WTC11 (cell line): ENCODE measurements around the gene TPGS1. TPM values are rescaled to one million over a fixed set of nuclear protein-coding genes. Genes with fewer than 3 reads are reported as not detected.

ENCODE experiments used
- ATAC-seq: fragments of 200-7000 bp; cut with Tn5 transposase; 2 replicates; pipeline ENCODE4 v1.10.0; 2021; ENCODE audit warnings: mild to moderate bottlenecking, moderate library complexity
- CTCF ChIA-PET: fragments of 300-600 bp; sonication (Branson Sonifier 250); formaldehyde crosslinking; loops from one replicate; lab custom pipeline; 2021; ENCODE audit warnings: antibody characterized with exemption; lab: Charles Lee
- POLR2A ChIA-PET: fragments of 350-600 bp; sonication (Branson Sonifier 250); formaldehyde crosslinking; loops from one replicate; lab custom pipeline; 2021; ENCODE audit warnings: antibody characterized with exemption; lab: Charles Lee
- DNase-seq: peaks from one replicate; pipeline ENCODE4 v3.0.0; 2021; ENCODE audit warnings: low spot score
- H3K27ac Mint-ChIP-seq: 2 replicates; pipeline ENCODE4 v1.8.0; 2021; ENCODE audit warnings: mixed read lengths
- H3K27me3 Mint-ChIP-seq: 2 replicates; pipeline ENCODE4 v1.8.0; 2021; ENCODE audit warnings: low read depth, mild to moderate bottlenecking, moderate library complexity, mixed read lengths
- H3K36me3 Mint-ChIP-seq: 2 replicates; pipeline ENCODE4 v1.8.0; 2021; ENCODE audit warnings: mixed read lengths
- H3K4me1 Mint-ChIP-seq: 2 replicates; pipeline ENCODE4 v1.8.0; 2022; ENCODE audit warnings: mixed read lengths
- H3K4me3 Mint-ChIP-seq: 2 replicates; pipeline ENCODE4 v1.8.0; 2021; ENCODE audit warnings: mild to moderate bottlenecking, moderate library complexity, mixed read lengths
- H3K9me3 Mint-ChIP-seq: 2 replicates; pipeline ENCODE4 v1.8.0; 2021; ENCODE audit warnings: mixed read lengths
- CREM ChIP-seq: sonication (generic); formaldehyde crosslinking; IDR thresholded peaks from 2 replicates; pipeline ENCODE4 v1.8.1; 2022; ENCODE audit warnings: mild to moderate bottlenecking, missing genetic modification reagents, moderate library complexity
- FOXJ3 ChIP-seq: sonication (generic); formaldehyde crosslinking; IDR thresholded peaks from 2 replicates; pipeline ENCODE4 v1.9.0; 2021; ENCODE audit warnings: missing genetic modification reagents, mild to moderate bottlenecking, borderline replicate concordance
- GABPB1 ChIP-seq: sonication (generic); formaldehyde crosslinking; IDR thresholded peaks from 2 replicates; pipeline ENCODE4 v1.8.1; 2023; ENCODE audit warnings: mild to moderate bottlenecking, missing genetic modification reagents
- IRF2 ChIP-seq: sonication (generic); formaldehyde crosslinking; IDR thresholded peaks from 2 replicates; pipeline ENCODE4 v1.8.0; 2022; ENCODE audit warnings: low read depth, missing genetic modification reagents, borderline replicate concordance
- KAT7 ChIP-seq: sonication (generic); formaldehyde crosslinking; IDR thresholded peaks from 2 replicates; pipeline ENCODE4 v1.8.1; 2023; ENCODE audit warnings: missing genetic modification reagents, mild to moderate bottlenecking, borderline replicate concordance
- NFATC4 ChIP-seq: fragments of 250-450 bp; sonication (Bioruptor Pico); IDR thresholded peaks from 2 replicates; pipeline ENCODE4 v1.9.0; 2021; ENCODE audit warnings: mild to moderate bottlenecking
- ZNF138 ChIP-seq: sonication (generic); formaldehyde crosslinking; conservative IDR thresholded peaks from 2 replicates; pipeline ENCODE4 v1.8.1; 2022; ENCODE audit warnings: mild to moderate bottlenecking, moderate library complexity, missing genetic modification reagents
- ZNF263 ChIP-seq: sonication (generic); formaldehyde crosslinking; IDR thresholded peaks from 2 replicates; pipeline ENCODE4 v1.8.1; 2022; ENCODE audit warnings: low read depth, mild to moderate bottlenecking, moderate library complexity, missing genetic modification reagents
- ZNF317 ChIP-seq: sonication (generic); formaldehyde crosslinking; IDR thresholded peaks from 2 replicates; pipeline ENCODE4 v1.8.1; 2023; ENCODE audit warnings: low read depth, mild to moderate bottlenecking, moderate library complexity, missing genetic modification reagents, borderline replicate concordance
- ZNF423 ChIP-seq: fragments of 250-450 bp; sonication (Bioruptor Pico); IDR thresholded peaks from 2 replicates; pipeline ENCODE4 v2.1.2; 2022; ENCODE audit warnings: mild to moderate bottlenecking, moderate library complexity
- total RNA-seq: library from RNA; stranded (reverse); gene quantifications from 3 replicates; pipeline ENCODE4 v1.2.3, GENCODE V29; 2021
- TF ChIP-seq, protein P1 (sequence below): sonication (generic); formaldehyde crosslinking; IDR thresholded peaks from 2 replicates; pipeline ENCODE4 v1.8.1; 2023; ENCODE audit warnings: mild to moderate bottlenecking, moderate library complexity, missing genetic modification reagents
- TF ChIP-seq, protein P2 (sequence below): sonication (generic); formaldehyde crosslinking; IDR thresholded peaks from 2 replicates; pipeline ENCODE4 v1.8.1; 2023; ENCODE audit warnings: mild to moderate bottlenecking, missing genetic modification reagents
- TF ChIP-seq, protein P3 (sequence below): sonication (generic); formaldehyde crosslinking; IDR thresholded peaks from 2 replicates; pipeline ENCODE4 v1.8.0; 2023; ENCODE audit warnings: mild to moderate bottlenecking, missing genetic modification reagents
- TF ChIP-seq, protein P4 (sequence below): fragments of 250-450 bp; sonication (Bioruptor Pico); IDR thresholded peaks from 2 replicates; pipeline ENCODE4 v1.9.0; 2021; ENCODE audit warnings: mild to moderate bottlenecking
- TF ChIP-seq, protein P5 (sequence below): sonication (generic); formaldehyde crosslinking; IDR thresholded peaks from 2 replicates; pipeline ENCODE4 v1.8.0; 2022; ENCODE audit warnings: mild to moderate bottlenecking, missing genetic modification reagents

TPGS1 gene
- total RNA-seq, 1 experiment from 2014 or later: 18.8 TPM

DNA sequence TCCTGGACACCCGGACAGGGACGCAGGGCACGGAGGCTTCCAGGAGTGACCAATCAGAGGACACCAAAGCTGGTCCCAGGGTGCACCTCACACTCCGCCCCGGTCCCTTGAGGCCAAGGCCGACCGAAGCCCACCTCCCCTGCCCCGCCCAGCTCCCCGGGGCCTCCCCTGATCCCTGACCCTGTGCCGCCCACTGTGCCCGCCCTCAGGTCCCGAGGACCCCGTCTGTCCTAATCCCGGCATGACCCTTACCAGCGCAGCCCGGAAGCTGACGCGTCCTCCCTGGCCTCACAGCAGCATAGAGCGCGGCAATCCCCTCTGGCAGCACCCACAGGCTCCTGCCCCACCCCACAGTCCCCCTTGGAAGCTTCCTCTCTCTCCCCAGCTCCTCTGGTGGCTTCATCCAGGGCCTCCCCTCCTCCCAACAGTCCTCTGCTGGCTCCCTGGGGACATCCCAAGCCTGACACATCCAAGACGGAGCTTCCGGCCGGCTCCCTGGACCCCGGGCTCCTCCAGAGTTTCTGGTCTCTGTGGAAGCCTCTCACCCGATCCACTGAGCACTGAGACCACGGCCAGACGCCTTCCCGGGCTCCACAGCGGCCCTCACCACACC is 16.9 kb downstream of the TPGS1 start:
- DNase-seq (no peak), ATAC-seq (no peak)
- POLR2A ChIA-PET: interaction anchor here (0.7 kb wide), 1 partner anchor 25 kb away, joined by 3 read pairs; no protein-coding TSS in a partner anchor
- H3K27me3 Mint-ChIP-seq: peaks cover 39% of the 10 kb centered on the region
- peaks cover 8% of the 10 kb centered on the region for H3K4me1 Mint-ChIP-seq
- no peak overlapping the region for H3K4me3 Mint-ChIP-seq
- CTCF ChIA-PET: interaction anchor here (1.7 to 3.5 kb wide), 2 partner anchors 14 to 18 kb away, joined by 10 to 16 read pairs; no protein-coding TSS in a partner anchor
- H3K9me3 Mint-ChIP-seq: peaks cover 9% of the 10 kb centered on the region
- H3K27ac Mint-ChIP-seq: no peak overlapping the region
- H3K36me3 Mint-ChIP-seq: peaks cover 10% of the 10 kb centered on the region
- peak; percentile 39; the same call in 1 of the 2 replicates for TF ChIP-seq GABPB1 (CRISPR knock-in tag)
- no peak for TF ChIP-seq FOXJ3

DNA sequence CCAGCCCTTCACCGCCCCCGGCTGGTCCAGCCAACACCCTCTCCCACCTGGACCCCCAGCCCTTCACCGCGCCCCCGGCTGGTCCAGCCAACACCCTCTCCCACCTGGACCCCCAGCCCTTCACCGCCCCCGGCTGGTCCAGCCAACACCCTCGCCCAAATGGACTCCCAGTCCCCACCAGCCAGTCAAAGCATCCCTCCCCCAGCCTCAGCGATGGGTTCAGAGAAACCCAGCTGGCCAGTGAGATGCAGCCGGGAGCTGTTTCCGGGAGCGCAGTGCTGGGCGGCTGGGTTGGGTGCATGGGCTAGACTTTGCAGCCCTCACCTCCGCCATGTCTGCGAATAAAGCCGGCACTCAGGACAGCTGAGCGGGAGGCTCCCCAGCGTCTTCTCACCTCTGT is 17.7 kb downstream of the TPGS1 start:
- TF ChIP-seq, protein P1, sequence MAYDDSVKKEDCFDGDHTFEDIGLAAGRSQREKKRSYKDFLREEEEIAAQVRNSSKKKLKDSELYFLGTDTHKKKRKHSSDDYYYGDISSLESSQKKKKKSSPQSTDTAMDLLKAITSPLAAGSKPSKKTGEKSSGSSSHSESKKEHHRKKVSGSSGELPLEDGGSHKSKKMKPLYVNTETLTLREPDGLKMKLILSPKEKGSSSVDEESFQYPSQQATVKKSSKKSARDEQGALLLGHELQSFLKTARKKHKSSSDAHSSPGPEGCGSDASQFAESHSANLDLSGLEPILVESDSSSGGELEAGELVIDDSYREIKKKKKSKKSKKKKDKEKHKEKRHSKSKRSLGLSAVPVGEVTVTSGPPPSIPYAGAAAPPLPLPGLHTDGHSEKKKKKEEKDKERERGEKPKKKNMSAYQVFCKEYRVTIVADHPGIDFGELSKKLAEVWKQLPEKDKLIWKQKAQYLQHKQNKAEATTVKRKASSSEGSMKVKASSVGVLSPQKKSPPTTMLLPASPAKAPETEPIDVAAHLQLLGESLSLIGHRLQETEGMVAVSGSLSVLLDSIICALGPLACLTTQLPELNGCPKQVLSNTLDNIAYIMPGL (CRISPR knock-in tag): no peak
- TF ChIP-seq KAT7 (CRISPR knock-in tag): no peak
- TF ChIP-seq ZNF423 (CRISPR knock-in tag): no peak
- no peak for TF ChIP-seq ZNF138 (CRISPR knock-in tag)
- TF ChIP-seq, protein P2, sequence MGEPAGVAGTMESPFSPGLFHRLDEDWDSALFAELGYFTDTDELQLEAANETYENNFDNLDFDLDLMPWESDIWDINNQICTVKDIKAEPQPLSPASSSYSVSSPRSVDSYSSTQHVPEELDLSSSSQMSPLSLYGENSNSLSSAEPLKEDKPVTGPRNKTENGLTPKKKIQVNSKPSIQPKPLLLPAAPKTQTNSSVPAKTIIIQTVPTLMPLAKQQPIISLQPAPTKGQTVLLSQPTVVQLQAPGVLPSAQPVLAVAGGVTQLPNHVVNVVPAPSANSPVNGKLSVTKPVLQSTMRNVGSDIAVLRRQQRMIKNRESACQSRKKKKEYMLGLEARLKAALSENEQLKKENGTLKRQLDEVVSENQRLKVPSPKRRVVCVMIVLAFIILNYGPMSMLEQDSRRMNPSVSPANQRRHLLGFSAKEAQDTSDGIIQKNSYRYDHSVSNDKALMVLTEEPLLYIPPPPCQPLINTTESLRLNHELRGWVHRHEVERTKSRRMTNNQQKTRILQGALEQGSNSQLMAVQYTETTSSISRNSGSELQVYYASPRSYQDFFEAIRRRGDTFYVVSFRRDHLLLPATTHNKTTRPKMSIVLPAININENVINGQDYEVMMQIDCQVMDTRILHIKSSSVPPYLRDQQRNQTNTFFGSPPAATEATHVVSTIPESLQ: no peak
- H3K27ac Mint-ChIP-seq: no peak overlapping the region
- CTCF ChIA-PET: interaction anchor here (1.0 to 3.5 kb wide), 3 partner anchors 15 to 141 kb away, joined by 3 to 16 read pairs (median 10); no protein-coding TSS in a partner anchor
- DNase-seq (no peak), ATAC-seq (no peak; the same call in 1 of the 2 replicates)
- POLR2A ChIA-PET: no interaction called here
- peaks cover 8% of the 10 kb centered on the region for H3K36me3 Mint-ChIP-seq
- H3K4me1 Mint-ChIP-seq: peaks cover 8% of the 10 kb centered on the region
- H3K4me3 Mint-ChIP-seq: no peak overlapping the region
- peaks cover 9% of the 10 kb centered on the region for H3K9me3 Mint-ChIP-seq
- H3K27me3 Mint-ChIP-seq: peaks cover 36% of the 10 kb centered on the region

DNA sequence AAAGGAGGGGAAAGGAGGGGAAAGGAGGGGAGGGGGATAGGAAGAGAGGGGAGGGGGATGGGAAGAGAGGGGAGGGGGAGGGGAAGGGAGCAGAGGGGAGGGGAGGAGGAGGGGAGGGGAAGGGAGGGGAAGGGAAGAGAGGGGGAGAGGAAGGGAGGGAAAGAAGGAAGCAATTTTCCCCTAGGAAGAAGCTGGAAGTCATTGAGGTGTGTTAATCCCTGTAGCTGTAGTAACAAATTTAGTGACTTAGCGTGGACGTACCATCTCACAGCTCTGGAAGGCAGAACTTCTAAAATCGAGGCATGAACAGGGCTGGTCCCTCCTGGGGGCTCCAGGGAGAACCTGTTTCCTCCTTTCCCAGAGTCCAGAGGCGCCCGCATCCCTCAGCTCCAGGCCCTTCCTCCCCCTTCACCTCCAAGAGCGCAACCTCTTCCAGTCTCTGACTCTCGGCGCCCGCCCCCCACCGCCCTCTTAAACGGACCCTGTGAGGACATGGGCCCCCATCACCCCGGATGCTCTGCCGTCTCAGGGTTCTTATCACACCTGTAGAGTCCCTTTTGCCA is 18.6 kb downstream of the TPGS1 start:
- DNase-seq: no peak
- H3K4me3 Mint-ChIP-seq: no peak overlapping the region
- no peak for ATAC-seq
- POLR2A ChIA-PET: no interaction called here
- peaks cover 29% of the 10 kb centered on the region for H3K27me3 Mint-ChIP-seq
- peaks cover 6% of the 10 kb centered on the region for H3K36me3 Mint-ChIP-seq
- CTCF ChIA-PET: interaction anchor here (0.9 to 3.5 kb wide), 5 partner anchors 15 to 142 kb away, joined by 3 to 16 read pairs (median 5); no protein-coding TSS in a partner anchor
- no peak overlapping the region for H3K27ac Mint-ChIP-seq
- peaks cover 7% of the 10 kb centered on the region for H3K9me3 Mint-ChIP-seq
- peaks cover 8% of the 10 kb centered on the region for H3K4me1 Mint-ChIP-seq
- TF ChIP-seq ZNF317 (CRISPR knock-in tag) (no peak), ZNF263 (no peak), IRF2 (CRISPR knock-in tag) (no peak), CREM (CRISPR knock-in tag) (no peak), NFATC4 (no peak)
- TF ChIP-seq, protein P2: no peak
- TF ChIP-seq, protein P3, sequence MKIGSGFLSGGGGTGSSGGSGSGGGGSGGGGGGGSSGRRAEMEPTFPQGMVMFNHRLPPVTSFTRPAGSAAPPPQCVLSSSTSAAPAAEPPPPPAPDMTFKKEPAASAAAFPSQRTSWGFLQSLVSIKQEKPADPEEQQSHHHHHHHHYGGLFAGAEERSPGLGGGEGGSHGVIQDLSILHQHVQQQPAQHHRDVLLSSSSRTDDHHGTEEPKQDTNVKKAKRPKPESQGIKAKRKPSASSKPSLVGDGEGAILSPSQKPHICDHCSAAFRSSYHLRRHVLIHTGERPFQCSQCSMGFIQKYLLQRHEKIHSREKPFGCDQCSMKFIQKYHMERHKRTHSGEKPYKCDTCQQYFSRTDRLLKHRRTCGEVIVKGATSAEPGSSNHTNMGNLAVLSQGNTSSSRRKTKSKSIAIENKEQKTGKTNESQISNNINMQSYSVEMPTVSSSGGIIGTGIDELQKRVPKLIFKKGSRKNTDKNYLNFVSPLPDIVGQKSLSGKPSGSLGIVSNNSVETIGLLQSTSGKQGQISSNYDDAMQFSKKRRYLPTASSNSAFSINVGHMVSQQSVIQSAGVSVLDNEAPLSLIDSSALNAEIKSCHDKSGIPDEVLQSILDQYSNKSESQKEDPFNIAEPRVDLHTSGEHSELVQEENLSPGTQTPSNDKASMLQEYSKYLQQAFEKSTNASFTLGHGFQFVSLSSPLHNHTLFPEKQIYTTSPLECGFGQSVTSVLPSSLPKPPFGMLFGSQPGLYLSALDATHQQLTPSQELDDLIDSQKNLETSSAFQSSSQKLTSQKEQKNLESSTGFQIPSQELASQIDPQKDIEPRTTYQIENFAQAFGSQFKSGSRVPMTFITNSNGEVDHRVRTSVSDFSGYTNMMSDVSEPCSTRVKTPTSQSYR: no peak
- TF ChIP-seq, protein P4, sequence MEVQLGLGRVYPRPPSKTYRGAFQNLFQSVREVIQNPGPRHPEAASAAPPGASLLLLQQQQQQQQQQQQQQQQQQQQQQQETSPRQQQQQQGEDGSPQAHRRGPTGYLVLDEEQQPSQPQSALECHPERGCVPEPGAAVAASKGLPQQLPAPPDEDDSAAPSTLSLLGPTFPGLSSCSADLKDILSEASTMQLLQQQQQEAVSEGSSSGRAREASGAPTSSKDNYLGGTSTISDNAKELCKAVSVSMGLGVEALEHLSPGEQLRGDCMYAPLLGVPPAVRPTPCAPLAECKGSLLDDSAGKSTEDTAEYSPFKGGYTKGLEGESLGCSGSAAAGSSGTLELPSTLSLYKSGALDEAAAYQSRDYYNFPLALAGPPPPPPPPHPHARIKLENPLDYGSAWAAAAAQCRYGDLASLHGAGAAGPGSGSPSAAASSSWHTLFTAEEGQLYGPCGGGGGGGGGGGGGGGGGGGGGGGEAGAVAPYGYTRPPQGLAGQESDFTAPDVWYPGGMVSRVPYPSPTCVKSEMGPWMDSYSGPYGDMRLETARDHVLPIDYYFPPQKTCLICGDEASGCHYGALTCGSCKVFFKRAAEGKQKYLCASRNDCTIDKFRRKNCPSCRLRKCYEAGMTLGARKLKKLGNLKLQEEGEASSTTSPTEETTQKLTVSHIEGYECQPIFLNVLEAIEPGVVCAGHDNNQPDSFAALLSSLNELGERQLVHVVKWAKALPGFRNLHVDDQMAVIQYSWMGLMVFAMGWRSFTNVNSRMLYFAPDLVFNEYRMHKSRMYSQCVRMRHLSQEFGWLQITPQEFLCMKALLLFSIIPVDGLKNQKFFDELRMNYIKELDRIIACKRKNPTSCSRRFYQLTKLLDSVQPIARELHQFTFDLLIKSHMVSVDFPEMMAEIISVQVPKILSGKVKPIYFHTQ (CRISPR knock-in tag): no peak
- TF ChIP-seq, protein P5, sequence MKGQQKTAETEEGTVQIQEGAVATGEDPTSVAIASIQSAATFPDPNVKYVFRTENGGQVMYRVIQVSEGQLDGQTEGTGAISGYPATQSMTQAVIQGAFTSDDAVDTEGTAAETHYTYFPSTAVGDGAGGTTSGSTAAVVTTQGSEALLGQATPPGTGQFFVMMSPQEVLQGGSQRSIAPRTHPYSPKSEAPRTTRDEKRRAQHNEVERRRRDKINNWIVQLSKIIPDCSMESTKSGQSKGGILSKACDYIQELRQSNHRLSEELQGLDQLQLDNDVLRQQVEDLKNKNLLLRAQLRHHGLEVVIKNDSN (CRISPR knock-in tag): no peak
